ENCODE data around the gene WWOX. TPM values are rescaled to one million over a fixed set of nuclear protein-coding genes. Genes with fewer than 3 reads are reported as not detected.

WWOX gene
- total and polyA plus RNA-seq, 2 of the 13 experiments (the other 11 are each of a cell fraction or from before 2014, with no cell fraction given): 9.1 to 37.4 TPM

DNA sequence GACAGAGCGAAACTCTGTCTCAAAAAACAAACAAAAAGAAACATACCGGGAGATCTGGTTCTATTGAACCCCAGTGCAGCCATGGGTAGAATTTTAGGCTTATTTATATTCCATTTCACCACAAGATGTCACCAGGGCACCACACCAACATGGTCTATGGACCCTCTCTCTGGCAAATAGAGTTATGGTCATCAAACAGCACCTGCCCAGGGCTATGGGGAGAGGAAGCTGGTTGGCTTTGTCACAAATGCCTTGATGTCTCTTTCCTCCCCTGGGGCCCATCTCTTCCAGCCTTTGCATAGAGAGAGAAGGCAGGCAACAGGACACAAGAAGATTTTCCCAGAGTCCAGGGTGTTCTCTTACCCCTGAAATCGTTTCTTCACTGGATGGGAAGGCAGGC is 128.4 kb downstream of the WWOX start (continued):
- TF ChIP-seq NCOR1 (IDR thresholded peaks at IDR 0.05; ENCODE audit: borderline replicate concordance, low read length) (no peak), RFX3 (CRISPR knock-in tag; IDR thresholded peaks at IDR 0.05) (no peak), ZSCAN22 (CRISPR knock-in tag; IDR thresholded peaks at IDR 0.05) (no peak), ZNF563 (CRISPR knock-in tag; IDR thresholded peaks at IDR 0.05) (no peak), MIXL1 (CRISPR knock-in tag; IDR thresholded peaks at IDR 0.05) (no peak), ZBTB1 (CRISPR knock-in tag; IDR thresholded peaks at IDR 0.05; ENCODE audit: borderline replicate concordance) (no peak), SYNCRIP (IDR thresholded peaks at IDR 0.05; ENCODE audit: insufficient read depth, low read depth, low read length) (no peak), ZNF136 (CRISPR knock-in tag; IDR thresholded peaks at IDR 0.05; ENCODE audit: low read depth) (no peak), SP4 (CRISPR knock-in tag; IDR thresholded peaks at IDR 0.05) (no peak), HES4 (CRISPR knock-in tag; IDR thresholded peaks at IDR 0.05; ENCODE audit: borderline replicate concordance) (no peak), RBAK (CRISPR knock-in tag; IDR thresholded peaks at IDR 0.05) (no peak), SIN3A (IDR thresholded peaks at IDR 0.05; ENCODE audit: borderline replicate concordance, low read depth, low read length) (no peak), ZNF33B (CRISPR knock-in tag; IDR thresholded peaks at IDR 0.05) (no peak), RORA (CRISPR knock-in tag; IDR thresholded peaks at IDR 0.05) (no peak), HNRNPK (IDR thresholded peaks at IDR 0.05; ENCODE audit: low read depth, low read length, poor library complexity, severe bottlenecking) (no peak), SALL1 (CRISPR knock-in tag; IDR thresholded peaks at IDR 0.05) (peak; percentile 32; the same call in 1 of the 2 replicates), TBL1XR1 (IDR thresholded peaks at IDR 0.05; ENCODE audit: borderline replicate concordance, low read length, partially characterized antibody) (no peak), RFX1 (IDR thresholded peaks at IDR 0.05) (no peak)
- TF ChIP-seq, protein P1, sequence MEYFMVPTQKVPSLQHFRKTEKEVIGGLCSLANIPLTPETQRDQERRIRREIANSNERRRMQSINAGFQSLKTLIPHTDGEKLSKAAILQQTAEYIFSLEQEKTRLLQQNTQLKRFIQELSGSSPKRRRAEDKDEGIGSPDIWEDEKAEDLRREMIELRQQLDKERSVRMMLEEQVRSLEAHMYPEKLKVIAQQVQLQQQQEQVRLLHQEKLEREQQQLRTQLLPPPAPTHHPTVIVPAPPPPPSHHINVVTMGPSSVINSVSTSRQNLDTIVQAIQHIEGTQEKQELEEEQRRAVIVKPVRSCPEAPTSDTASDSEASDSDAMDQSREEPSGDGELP (IDR thresholded peaks at IDR 0.05; ENCODE audit: borderline replicate concordance, low read depth): no peak
- TF ChIP-seq, protein P2, sequence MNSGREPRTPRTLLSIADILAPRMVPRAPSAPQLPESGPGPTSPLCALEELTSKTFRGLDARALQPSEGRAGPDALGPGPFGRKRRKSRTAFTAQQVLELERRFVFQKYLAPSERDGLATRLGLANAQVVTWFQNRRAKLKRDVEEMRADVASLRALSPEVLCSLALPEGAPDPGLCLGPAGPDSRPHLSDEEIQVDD (CRISPR knock-in tag; IDR thresholded peaks at IDR 0.05; ENCODE audit: borderline replicate concordance): no peak
- TF ChIP-seq, protein P3, sequence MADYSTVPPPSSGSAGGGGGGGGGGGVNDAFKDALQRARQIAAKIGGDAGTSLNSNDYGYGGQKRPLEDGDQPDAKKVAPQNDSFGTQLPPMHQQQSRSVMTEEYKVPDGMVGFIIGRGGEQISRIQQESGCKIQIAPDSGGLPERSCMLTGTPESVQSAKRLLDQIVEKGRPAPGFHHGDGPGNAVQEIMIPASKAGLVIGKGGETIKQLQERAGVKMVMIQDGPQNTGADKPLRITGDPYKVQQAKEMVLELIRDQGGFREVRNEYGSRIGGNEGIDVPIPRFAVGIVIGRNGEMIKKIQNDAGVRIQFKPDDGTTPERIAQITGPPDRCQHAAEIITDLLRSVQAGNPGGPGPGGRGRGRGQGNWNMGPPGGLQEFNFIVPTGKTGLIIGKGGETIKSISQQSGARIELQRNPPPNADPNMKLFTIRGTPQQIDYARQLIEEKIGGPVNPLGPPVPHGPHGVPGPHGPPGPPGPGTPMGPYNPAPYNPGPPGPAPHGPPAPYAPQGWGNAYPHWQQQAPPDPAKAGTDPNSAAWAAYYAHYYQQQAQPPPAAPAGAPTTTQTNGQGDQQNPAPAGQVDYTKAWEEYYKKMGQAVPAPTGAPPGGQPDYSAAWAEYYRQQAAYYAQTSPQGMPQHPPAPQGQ (CRISPR knock-in tag; IDR thresholded peaks at IDR 0.05; ENCODE audit: borderline replicate concordance): no peak
- TF ChIP-seq, protein P4, sequence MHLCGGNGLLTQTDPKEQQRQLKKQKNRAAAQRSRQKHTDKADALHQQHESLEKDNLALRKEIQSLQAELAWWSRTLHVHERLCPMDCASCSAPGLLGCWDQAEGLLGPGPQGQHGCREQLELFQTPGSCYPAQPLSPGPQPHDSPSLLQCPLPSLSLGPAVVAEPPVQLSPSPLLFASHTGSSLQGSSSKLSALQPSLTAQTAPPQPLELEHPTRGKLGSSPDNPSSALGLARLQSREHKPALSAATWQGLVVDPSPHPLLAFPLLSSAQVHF (CRISPR knock-in tag; IDR thresholded peaks at IDR 0.05): no peak
- TF ChIP-seq, protein P5, sequence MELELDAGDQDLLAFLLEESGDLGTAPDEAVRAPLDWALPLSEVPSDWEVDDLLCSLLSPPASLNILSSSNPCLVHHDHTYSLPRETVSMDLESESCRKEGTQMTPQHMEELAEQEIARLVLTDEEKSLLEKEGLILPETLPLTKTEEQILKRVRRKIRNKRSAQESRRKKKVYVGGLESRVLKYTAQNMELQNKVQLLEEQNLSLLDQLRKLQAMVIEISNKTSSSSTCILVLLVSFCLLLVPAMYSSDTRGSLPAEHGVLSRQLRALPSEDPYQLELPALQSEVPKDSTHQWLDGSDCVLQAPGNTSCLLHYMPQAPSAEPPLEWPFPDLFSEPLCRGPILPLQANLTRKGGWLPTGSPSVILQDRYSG (CRISPR knock-in tag; IDR thresholded peaks at IDR 0.05): no peak
- TF ChIP-seq, protein P6, sequence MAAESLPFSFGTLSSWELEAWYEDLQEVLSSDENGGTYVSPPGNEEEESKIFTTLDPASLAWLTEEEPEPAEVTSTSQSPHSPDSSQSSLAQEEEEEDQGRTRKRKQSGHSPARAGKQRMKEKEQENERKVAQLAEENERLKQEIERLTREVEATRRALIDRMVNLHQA (CRISPR knock-in tag; IDR thresholded peaks at IDR 0.05): no peak
- TF ChIP-seq, protein P7, sequence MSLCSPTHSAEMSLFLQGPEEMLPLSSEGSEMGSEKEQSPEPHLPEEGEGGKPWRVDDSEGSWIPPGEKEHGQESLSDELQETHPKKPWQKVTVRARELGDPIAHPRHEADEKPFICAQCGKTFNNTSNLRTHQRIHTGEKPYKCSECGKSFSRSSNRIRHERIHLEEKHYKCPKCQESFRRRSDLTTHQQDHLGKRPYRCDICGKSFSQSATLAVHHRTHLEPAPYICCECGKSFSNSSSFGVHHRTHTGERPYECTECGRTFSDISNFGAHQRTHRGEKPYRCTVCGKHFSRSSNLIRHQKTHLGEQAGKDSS (CRISPR knock-in tag; IDR thresholded peaks at IDR 0.05; ENCODE audit: borderline replicate concordance, low read depth): no peak
- TF ChIP-seq, protein P8, sequence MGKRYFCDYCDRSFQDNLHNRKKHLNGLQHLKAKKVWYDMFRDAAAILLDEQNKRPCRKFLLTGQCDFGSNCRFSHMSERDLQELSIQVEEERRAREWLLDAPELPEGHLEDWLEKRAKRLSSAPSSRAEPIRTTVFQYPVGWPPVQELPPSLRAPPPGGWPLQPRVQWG (CRISPR knock-in tag; IDR thresholded peaks at IDR 0.05; ENCODE audit: borderline replicate concordance, low read depth): no peak
